ENCODE measurements around the gene SCYL1.

The SCYL1 gene

GRCh38 chr11:65573391-65574079 lies 48.7 kb downstream of the SCYL1 start:
- H3K4me1 ChIP-seq (ENCODE audit: control insufficient read depth in 1 of 2, insufficient read depth in 1 of 2, low read depth in 1 of 2, low read length in 1 of 2) = peaks cover 76 to 81% of the 10 kb centered on the region in 2 experiments
- peak overlapping the region; percentile 95 for H3K27ac ChIP-seq

GRCh38 chr11:65574109-65574810 lies 49.4 kb downstream of the SCYL1 start:
- peak overlapping the region; percentile 95 for H3K27ac ChIP-seq
- peaks cover 23% of the 10 kb centered on the region for H3K36me3 ChIP-seq
- H3K4me3 ChIP-seq (ENCODE audit: low read depth in 1 of 2, low read length in 1 of 2) = peak overlapping the region; percentile 76 to 99
- H3K27me3 ChIP-seq = no peaks in the 10 kb centered on the region
- H3K4me1 ChIP-seq (ENCODE audit: control insufficient read depth in 1 of 2, insufficient read depth in 1 of 2, low read depth in 1 of 2, low read length in 1 of 2) = peaks cover 76 to 81% of the 10 kb centered on the region in 2 experiments
- peak; percentile 99 for TF ChIP-seq CTCF (IDR thresholded peaks at IDR 0.05)
- H3K9me3 ChIP-seq = no peaks in the 10 kb centered on the region

More at GRCh38 chr11:65573391-65574079, 48.7 kb downstream of the SCYL1 start:
- no peak for TF ChIP-seq CTCF (IDR thresholded peaks at IDR 0.05)
- Histone ChIP-seq H3K36me3 (peaks cover 16% of the 10 kb centered on the region), H3K9me3 (no peaks in the 10 kb centered on the region), H3K4me3 (ENCODE audit: low read depth in 1 of 2, low read length in 1 of 2) (peak overlapping the region; percentile 76 to 99), H3K27me3 (no peaks in the 10 kb centered on the region)

- peak overlapping the region; percentile 95 for H3K27ac ChIP-seq
- peaks cover 30% of the 10 kb centered on the region for H3K36me3 ChIP-seq
- peak overlapping the region; percentile 76 to 99 for H3K4me3 ChIP-seq (ENCODE audit: low read depth in 1 of 2, low read length in 1 of 2)
- no peaks in the 10 kb centered on the region for H3K9me3 ChIP-seq
- peaks cover 78 to 79% of the 10 kb centered on the region in 2 experiments for H3K4me1 ChIP-seq (ENCODE audit: control insufficient read depth in 1 of 2, insufficient read depth in 1 of 2, low read depth in 1 of 2, low read length in 1 of 2)
- H3K27me3 ChIP-seq = no peaks in the 10 kb centered on the region
- no peak for TF ChIP-seq CTCF (IDR thresholded peaks at IDR 0.05)
These were observed 50.1 kb downstream of the SCYL1 start for GRCh38 chr11:65574811-65575567.

- peaks cover 74 to 77% of the 10 kb centered on the region in 2 experiments for H3K4me1 ChIP-seq (ENCODE audit: control insufficient read depth in 1 of 2, insufficient read depth in 1 of 2, low read depth in 1 of 2, low read length in 1 of 2)
- TF ChIP-seq CTCF (IDR thresholded peaks at IDR 0.05) = no peak
- H3K27ac ChIP-seq = peak within 1 kb of the TSS; percentile 95
- peak within 1 kb of the TSS; percentile 76 to 99 for H3K4me3 ChIP-seq (ENCODE audit: low read depth in 1 of 2, low read length in 1 of 2)
- H3K9me3 ChIP-seq = no peaks in the 10 kb centered on the region
- H3K27me3 ChIP-seq = no peaks in the 10 kb centered on the region
- H3K36me3 ChIP-seq = peaks cover 37% of the 10 kb centered on the region
These were observed 50.8 kb downstream of the SCYL1 start, which contains the start of gene EHBP1L1 for GRCh38 chr11:65575568-65576231. TSS of gene EHBP1L1 (plus strand) at chr11:65576053. CDS start at chr11:65576303, 250 bp downstream.
